Neural progenitor cell (in vitro differentiated cells): ENCODE results near the gene CHD9NB.

Experiments
- CTCF ChIP-seq: fragments of 200-600 bp; sonication (generic); IDR thresholded peaks from 2 replicates; pipeline ENCODE4 v1.5.1; 2017; ENCODE audit warnings: antibody characterized with exemption, mild to moderate bottlenecking
- EZH2 ChIP-seq: fragments of 200-600 bp; sonication (generic); IDR thresholded peaks from 2 replicates; pipeline ENCODE4 v1.6.1; 2017; ENCODE audit warnings: antibody characterized with exemption, mild to moderate bottlenecking, moderate library complexity
- EZH2phosphoT487 ChIP-seq: fragments of 200-600 bp; sonication (generic); IDR thresholded peaks from 2 replicates; pipeline ENCODE4 v1.6.1; 2017; ENCODE audit warnings: antibody characterized with exemption

GRCh38 chr16:53087101-53087500 lies 34.4 kb upstream of the CHD9NB start:
- TF ChIP-seq EZH2phosphoT487 (no peak), CTCF (no peak), EZH2 (no peak)
